AG04450 (cell line): Measurements from ENCODE around the gene TCEA2. TPM values are rescaled to one million over a fixed set of nuclear protein-coding genes. Genes with fewer than 3 reads are reported as not detected.

Experiments
- CTCF ChIA-PET: fragments of 300-600, 350-600 bp; formaldehyde crosslinking; extraction: SDS; loops from one replicate; lab custom pipeline; 2022; ENCODE audit warnings: antibody characterized with exemption, inconsistent platforms; lab: Charles Lee
- POLR2A ChIA-PET: fragments of 350-600 bp; formaldehyde crosslinking; extraction: SDS; loops from one replicate; lab custom pipeline; 2021; ENCODE audit warnings: antibody characterized with exemption, inconsistent platforms; lab: Yijun Ruan, JAX
- DNase-seq: peaks from one replicate; pipeline ENCODE4 v3.0.0-alpha.2; 2011; ENCODE audit warnings: low read depth, low spot score
- H3K27ac ChIP-seq: one replicate; pipeline ENCODE4 v1.5.1; 2012; ENCODE audit warnings: low read depth, low read length, control low read depth
- H3K27me3 ChIP-seq: one replicate; pipeline ENCODE4 v1.6.0; 2012; ENCODE audit warnings: low read length; ENCODE audit not compliant: control insufficient read depth, insufficient read depth
- H3K4me3 ChIP-seq: 2 replicates; pipeline ENCODE4 v1.5.1; 2011; ENCODE audit warnings: mild to moderate bottlenecking, low read depth, low read length, control low read depth
- H3K9me3 ChIP-seq: 2 replicates; pipeline ENCODE4 v1.5.1; 2012; ENCODE audit warnings: low read length; ENCODE audit not compliant: control insufficient read depth, insufficient read depth
- CTCF ChIP-seq: IDR thresholded peaks from 2 replicates; pipeline ENCODE4 v1.5.1; 2011; ENCODE audit warnings: low read depth, low read length, control low read depth, inconsistent platforms
- polyA plus RNA-seq: library from polyadenylated mRNA; depleted of rRNA; stranded (reverse); fragments of >200 nt; gene quantifications from 2 replicates; pipeline ENCODE4 v1.2.3, GENCODE V29; 2011; rRNA removed
- small RNA-seq: library from RNA; depleted of rRNA; stranded (forward); fragments of <200 nt; gene quantifications from one replicate; pipeline ENCODE3, GENCODE V24; 2012; ENCODE audit warnings: low read depth; ENCODE audit not compliant: insufficient read length

The TCEA2 gene
- polyA plus RNA-seq, 1 experiment, result 12.8 TPM

DNA sequence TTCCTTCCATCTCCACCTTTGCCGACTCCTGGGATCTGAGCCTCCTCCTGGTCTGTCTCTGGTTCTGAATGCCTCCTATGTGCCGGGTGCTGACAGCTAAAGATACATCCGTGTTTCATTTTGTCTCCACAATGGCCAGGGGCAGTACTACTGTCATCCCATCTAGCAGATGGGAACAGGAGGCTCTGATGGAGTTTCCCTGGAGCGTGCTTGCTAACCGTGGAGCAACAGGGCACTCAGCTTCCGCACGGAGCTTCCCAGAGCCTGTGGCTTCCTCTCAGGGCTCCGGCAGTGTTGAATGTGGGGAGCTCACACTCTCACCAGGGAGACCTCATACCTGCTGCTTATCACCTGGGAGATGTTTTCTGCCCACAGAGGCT, 56.3 kb downstream of the TCEA2 start:
- CTCF ChIA-PET, result interaction anchor here (0.5 to 3.7 kb wide), 3 partner anchors 81 to 852 kb away, joined by 3 to 31 read pairs (median 5); no protein-coding TSS in a partner anchor
- Histone ChIP-seq H3K9me3 (no peaks in the 10 kb centered on the region; the same call in 1 of the 2 replicates), H3K27ac (no peak overlapping the region), H3K4me3 (no peak overlapping the region), H3K27me3 (peaks cover 23% of the 10 kb centered on the region)
- TF ChIP-seq CTCF, result no peak
- DNase-seq, result no peak
- POLR2A ChIA-PET, result interaction anchor here (0.6 kb wide), 1 partner anchor 36 kb away, joined by 3 read pairs; no protein-coding TSS in a partner anchor

- Histone ChIP-seq H3K9me3 (no peaks in the 10 kb centered on the region; the same call in 1 of the 2 replicates), H3K27me3 (peaks cover 22% of the 10 kb centered on the region), H3K27ac (no peak overlapping the region), H3K4me3 (no peak overlapping the region)
- CTCF ChIA-PET, result interaction anchor here (0.6 to 3.7 kb wide), 5 partner anchors 17 to 81 kb away, joined by 4 to 31 read pairs (median 5); partner anchors contain the start of genes OPRL1 and RGS19
- TF ChIP-seq CTCF, result no peak
- POLR2A ChIA-PET, result no interaction called here
- no peak for DNase-seq
Measured at GRCh38 chr20:64119681-64120341, 56.8 kb downstream of the TCEA2 start.

GRCh38 chr20:64121586-64121985, 58.6 kb downstream of the TCEA2 start:
- TF ChIP-seq CTCF, result no peak
- H3K4me3 ChIP-seq, result no peak overlapping the region
- H3K27me3 ChIP-seq, result peaks cover 18% of the 10 kb centered on the region
- ChIA-PET CTCF (interaction anchor here (1.1 to 3.7 kb wide), 6 partner anchors 11 to 83 kb away, joined by 3 to 31 read pairs (median 5); no protein-coding TSS in a partner anchor), POLR2A (no interaction called here)
- DNase-seq, result no peak
- no peak overlapping the region for H3K27ac ChIP-seq
- H3K9me3 ChIP-seq, result no peaks in the 10 kb centered on the region; the same call in 1 of the 2 replicates

Small RNA genes within 50 kb of the gene (small RNA-seq; reads per million reads assigned to genes)
- gene AL355803.1 (not detected), gene MIR6813 (not detected)

Other genes starting within 250 kb of the TCEA2 start
- gene ZBTB46, start 231.9 kb upstream of the TCEA2 start, polyA plus RNA-seq, result 2.0 and 2.8 TPM in 2 replicates
- gene ABHD16B, start 201.7 kb upstream of the TCEA2 start, polyA plus RNA-seq, result not detected in 2 replicates
- gene TPD52L2, start 197.9 kb upstream of the TCEA2 start, polyA plus RNA-seq, result 202 and 219 TPM in 2 replicates
- 36.7 and 40.9 TPM in 2 replicates for gene DNAJC5, start 168.1 kb upstream of the TCEA2 start, polyA plus RNA-seq
- 18.0 and 22.3 TPM in 2 replicates for gene UCKL1, start 106.8 kb upstream of the TCEA2 start, polyA plus RNA-seq
- 4.0 and 6.0 TPM in 2 replicates for gene ZNF512B, start 93.3 kb upstream of the TCEA2 start, polyA plus RNA-seq
- gene SAMD10, start 83.6 kb upstream of the TCEA2 start, polyA plus RNA-seq, result 1.3 and 1.8 TPM in 2 replicates
- 38.5 and 47.5 TPM in 2 replicates for gene PRPF6, start 82.1 kb upstream of the TCEA2 start, polyA plus RNA-seq
- 0.01 and 0.07 TPM in 2 replicates for gene C20orf204, start 27.0 kb upstream of the TCEA2 start, polyA plus RNA-seq
- gene SOX18, start 13.6 kb upstream of the TCEA2 start, polyA plus RNA-seq, result not detected in 2 replicates
- 7.5 and 9.3 TPM in 2 replicates for gene RGS19, start 16.3 kb downstream of the TCEA2 start, polyA plus RNA-seq
- 0.86 and 1.1 TPM in 2 replicates for gene OPRL1, start 16.9 kb downstream of the TCEA2 start, polyA plus RNA-seq
- gene LKAAEAR1, start 21.2 kb downstream of the TCEA2 start, polyA plus RNA-seq, result not detected in 2 replicates
- gene NPBWR2, start 44.4 kb downstream of the TCEA2 start, polyA plus RNA-seq, result not detected in 2 replicates
- gene MYT1, start 101.3 kb downstream of the TCEA2 start, polyA plus RNA-seq, result not detected in 2 replicates
- 32.4 and 42.7 TPM in 2 replicates for gene PCMTD2, start 192.6 kb downstream of the TCEA2 start, polyA plus RNA-seq